ENCODE data around the gene TTL. TPM values are rescaled to one million over a fixed set of nuclear protein-coding genes. Genes with fewer than 3 reads are reported as not detected.

The TTL gene
- total RNA-seq, 1 donor from 2014 or later: 58.6 TPM

GRCh38 chr2:112582314-112582746 lies 100.4 kb downstream of the TTL start:
- no peaks in the 10 kb centered on the region for H3K27me3 Mint-ChIP-seq
- peaks cover 4% of the 10 kb centered on the region for H3K36me3 Mint-ChIP-seq
- TF ChIP-seq CTCF (conservative IDR thresholded peaks at IDR 0.05): peak; percentile 75
- peaks cover 14% of the 10 kb centered on the region for H3K4me1 Mint-ChIP-seq (ENCODE audit: unreplicated experiment)
- no peak for DNase-seq (ENCODE audit: extremely low spot score, unreplicated experiment)
- no peaks in the 10 kb centered on the region for H3K9me3 Mint-ChIP-seq
- no peak overlapping the region for H3K27ac Mint-ChIP-seq
- H3K4me3 Mint-ChIP-seq: peak overlapping the region; percentile 58

- DNase-seq (ENCODE audit: extremely low spot score, unreplicated experiment): no peak
- Mint-ChIP-seq H3K36me3 (peaks cover 8% of the 10 kb centered on the region), H3K4me3 (peak overlapping the region; percentile 90), H3K4me1 (ENCODE audit: unreplicated experiment) (peaks cover 14% of the 10 kb centered on the region), H3K27ac (peak overlapping the region; percentile 100), H3K27me3 (no peaks in the 10 kb centered on the region), H3K9me3 (no peaks in the 10 kb centered on the region)
- TF ChIP-seq CTCF (conservative IDR thresholded peaks at IDR 0.05): no peak
Observed at GRCh38 chr2:112583497-112584133, 101.7 kb downstream of the TTL start.

GRCh38 chr2:112584134-112584890 lies 102.4 kb downstream of the TTL start, which contains the start of gene CHCHD5:
Gene CHCHD5 (plus strand): TSS chr2:112584609. CDS start chr2:112584648, 39 bp downstream.
- Mint-ChIP-seq H3K4me3 (peak within 1 kb of the TSS; percentile 90), H3K27ac (peak within 1 kb of the TSS; percentile 100), H3K27me3 (no peaks in the 10 kb centered on the region), H3K9me3 (no peaks in the 10 kb centered on the region), H3K4me1 (ENCODE audit: unreplicated experiment) (peaks cover 14% of the 10 kb centered on the region), H3K36me3 (peaks cover 8% of the 10 kb centered on the region)
- DNase-seq (ENCODE audit: extremely low spot score, unreplicated experiment): peak; percentile 92
- peak; percentile 53 for TF ChIP-seq CTCF (conservative IDR thresholded peaks at IDR 0.05)

- no peaks in the 10 kb centered on the region for H3K9me3 Mint-ChIP-seq
- peak overlapping the region; percentile 100 for H3K27ac Mint-ChIP-seq
- peaks cover 8% of the 10 kb centered on the region for H3K36me3 Mint-ChIP-seq
- peaks cover 14% of the 10 kb centered on the region for H3K4me1 Mint-ChIP-seq (ENCODE audit: unreplicated experiment)
- H3K27me3 Mint-ChIP-seq: no peaks in the 10 kb centered on the region
- no peak for DNase-seq (ENCODE audit: extremely low spot score, unreplicated experiment)
- H3K4me3 Mint-ChIP-seq: peak overlapping the region; percentile 90
- no peak for TF ChIP-seq CTCF (conservative IDR thresholded peaks at IDR 0.05)
Observed at GRCh38 chr2:112584891-112585250, 102.9 kb downstream of the TTL start.

- Mint-ChIP-seq H3K36me3 (peaks cover 8% of the 10 kb centered on the region), H3K9me3 (no peaks in the 10 kb centered on the region), H3K27me3 (no peaks in the 10 kb centered on the region), H3K4me1 (ENCODE audit: unreplicated experiment) (peaks cover 14% of the 10 kb centered on the region), H3K4me3 (peak overlapping the region; percentile 90), H3K27ac (peak overlapping the region; percentile 100)
- TF ChIP-seq CTCF (conservative IDR thresholded peaks at IDR 0.05): no peak
- DNase-seq (ENCODE audit: extremely low spot score, unreplicated experiment): no peak
Observed at GRCh38 chr2:112585400-112585799, 103.4 kb downstream of the TTL start.
